Activated CD4-positive, alpha-beta T cell treated with anti-CD3 and anti-CD28 coated beads for 36 hours (primary cell): Measurements from ENCODE around the gene CDKL2. TPM values are rescaled to one million over a fixed set of nuclear protein-coding genes. Genes with fewer than 3 reads are reported as not detected.

ENCODE experiments used
- ATAC-seq: fragments of 200-7000 bp; cut with Tn5 transposase; one replicate; pipeline ENCODE4 v1.10.0; 2021; ENCODE audit warnings: mild to moderate bottlenecking, moderate library complexity
- CTCF ChIA-PET: fragments of 350-600 bp; sonication (Branson Sonifier 250); formaldehyde crosslinking; loops from one replicate; lab custom pipeline; 2021; ENCODE audit warnings: antibody characterized with exemption; lab: Charles Lee
- POLR2A ChIA-PET: fragments of 350-600 bp; sonication (Branson Sonifier 250); formaldehyde crosslinking; loops from one replicate; lab custom pipeline; 2021; ENCODE audit warnings: antibody characterized with exemption, inconsistent platforms; lab: Charles Lee
- DNase-seq: peaks from one replicate; pipeline ENCODE4 v3.0.0-alpha.2; 2020
- H3K27ac Mint-ChIP-seq: one replicate; pipeline ENCODE4 v1.8.0; 2021; ENCODE audit warnings: mixed read lengths
- H3K27me3 Mint-ChIP-seq: one replicate; pipeline ENCODE4 v1.8.0; 2021; ENCODE audit warnings: mixed read lengths
- H3K36me3 Mint-ChIP-seq: one replicate; pipeline ENCODE4 v1.8.0; 2021; ENCODE audit warnings: low read depth, mixed read lengths
- H3K4me1 Mint-ChIP-seq: one replicate; pipeline ENCODE4 v1.8.0; 2021; ENCODE audit warnings: mixed read lengths
- H3K4me3 Mint-ChIP-seq: one replicate; pipeline ENCODE4 v1.8.0; 2021; ENCODE audit warnings: mild to moderate bottlenecking, moderate library complexity, mixed read lengths
- H3K9me3 Mint-ChIP-seq: one replicate; pipeline ENCODE4 v1.8.0; 2021; ENCODE audit warnings: low read depth, mixed read lengths
- intact Hi-C, 2 experiments: fragments of 100-400 bp; cut with DNase I in 1 of 2; cut with micrococcal nuclease in 1 of 2; formaldehyde crosslinking; loops; one replicate each; pipeline versions ENCODE4 v1.14.2 to v1.15.1; 2022 to 2024; cut with DNase I, micrococcal nuclease
- total RNA-seq, 2 experiments: library from RNA; stranded (reverse); gene quantifications; one replicate each; pipeline ENCODE4 v1.2.3, GENCODE V29; 2021

The CDKL2 gene
- total RNA-seq, 2 experiments from 2014 or later = 0.62 to 0.91 TPM

GRCh38 chr4:75644095-75644494, 13.8 kb upstream of the CDKL2 start:
- Mint-ChIP-seq H3K36me3 (peaks cover 53% of the 10 kb centered on the region), H3K4me1 (peaks cover 18% of the 10 kb centered on the region), H3K4me3 (no peak overlapping the region), H3K9me3 (no peaks in the 10 kb centered on the region), H3K27ac (peak overlapping the region; percentile 40), H3K27me3 (no peaks in the 10 kb centered on the region)
- ChIA-PET CTCF (interaction anchor here (1.3 kb wide), 1 partner anchor 9 kb away, joined by 4 read pairs; no protein-coding TSS in a partner anchor), POLR2A (no interaction called here)
- intact Hi-C loops = no loop called here
- ATAC-seq = no peak
- no peak for DNase-seq

- Mint-ChIP-seq H3K27ac (no peak overlapping the region), H3K36me3 (peaks cover 53% of the 10 kb centered on the region), H3K27me3 (no peaks in the 10 kb centered on the region), H3K4me1 (peaks cover 18% of the 10 kb centered on the region), H3K9me3 (no peaks in the 10 kb centered on the region), H3K4me3 (no peak overlapping the region)
- CTCF ChIA-PET = interaction anchor here (1.3 kb wide), 1 partner anchor 10 kb away, joined by 4 read pairs; no protein-coding TSS in a partner anchor
- DNase-seq (no peak), ATAC-seq (no peak)
- POLR2A ChIA-PET = no interaction called here
- intact Hi-C loops = no loop called here
Measured at GRCh38 chr4:75643651-75644050, 13.3 kb upstream of the CDKL2 start.

GRCh38 chr4:75639124-75639695, 8.9 kb upstream of the CDKL2 start:
- Mint-ChIP-seq H3K4me1 (peaks cover 14% of the 10 kb centered on the region), H3K9me3 (no peaks in the 10 kb centered on the region), H3K27ac (no peak overlapping the region), H3K36me3 (peaks cover 25% of the 10 kb centered on the region), H3K4me3 (no peak overlapping the region), H3K27me3 (no peaks in the 10 kb centered on the region)
- ATAC-seq (no peak), DNase-seq (no peak)
- CTCF ChIA-PET = interaction anchor here (0.6 to 1.0 kb wide), 2 partner anchors 26 to 80 kb away, joined by 3 read pairs; no protein-coding TSS in a partner anchor
- POLR2A ChIA-PET = interaction anchor here (0.6 kb wide), 1 partner anchor 126 kb away, joined by 3 read pairs; no protein-coding TSS in a partner anchor
- intact Hi-C loops = no loop called here

- CTCF ChIA-PET = interaction anchor here (0.7 kb wide), 1 partner anchor 11 kb away, joined by 3 read pairs; no protein-coding TSS in a partner anchor
- no peak overlapping the region for H3K27ac Mint-ChIP-seq
- POLR2A ChIA-PET = no interaction called here
- DNase-seq (no peak), ATAC-seq (no peak)
- no peaks in the 10 kb centered on the region for H3K27me3 Mint-ChIP-seq
- intact Hi-C loops = no loop called here
- H3K4me3 Mint-ChIP-seq = no peak overlapping the region
- H3K36me3 Mint-ChIP-seq = peaks cover 17% of the 10 kb centered on the region
- no peaks in the 10 kb centered on the region for H3K9me3 Mint-ChIP-seq
- peaks cover 11% of the 10 kb centered on the region for H3K4me1 Mint-ChIP-seq
Measured at GRCh38 chr4:75637827-75638226, 7.5 kb upstream of the CDKL2 start.

GRCh38 chr4:75637176-75637575, 6.8 kb upstream of the CDKL2 start:
- Mint-ChIP-seq H3K4me1 (peaks cover 8% of the 10 kb centered on the region), H3K27ac (no peak overlapping the region), H3K9me3 (no peaks in the 10 kb centered on the region), H3K27me3 (no peaks in the 10 kb centered on the region), H3K36me3 (peaks cover 15% of the 10 kb centered on the region), H3K4me3 (no peak overlapping the region)
- POLR2A ChIA-PET = no interaction called here
- ATAC-seq (no peak), DNase-seq (no peak)
- intact Hi-C loops = no loop called here
- CTCF ChIA-PET = interaction anchor here (0.6 to 0.7 kb wide), 2 partner anchors 12 to 48 kb away, joined by 3 read pairs; no protein-coding TSS in a partner anchor

GRCh38 chr4:75634951-75635350, 4.6 kb upstream of the CDKL2 start:
- Mint-ChIP-seq H3K27ac (no peak overlapping the region), H3K27me3 (no peaks in the 10 kb centered on the region), H3K4me3 (no peak overlapping the region), H3K4me1 (peaks cover 9% of the 10 kb centered on the region), H3K9me3 (no peaks in the 10 kb centered on the region), H3K36me3 (peaks cover 3% of the 10 kb centered on the region)
- DNase-seq (no peak), ATAC-seq (no peak)
- ChIA-PET CTCF (no interaction called here), POLR2A (no interaction called here)
- intact Hi-C loops = no loop called here

GRCh38 chr4:75634281-75634680, 4.0 kb upstream of the CDKL2 start:
- DNase-seq = no peak
- ChIA-PET CTCF (no interaction called here), POLR2A (no interaction called here)
- Mint-ChIP-seq H3K4me3 (no peak overlapping the region), H3K9me3 (no peaks in the 10 kb centered on the region), H3K27me3 (no peaks in the 10 kb centered on the region), H3K4me1 (peaks cover 8% of the 10 kb centered on the region), H3K36me3 (no peaks in the 10 kb centered on the region), H3K27ac (no peak overlapping the region)
- intact Hi-C loops = no loop called here
- no peak for ATAC-seq

- Mint-ChIP-seq H3K9me3 (no peaks in the 10 kb centered on the region), H3K4me1 (peaks cover 8% of the 10 kb centered on the region), H3K27me3 (no peaks in the 10 kb centered on the region), H3K4me3 (no peak overlapping the region), H3K36me3 (no peaks in the 10 kb centered on the region), H3K27ac (no peak overlapping the region)
- DNase-seq (no peak), ATAC-seq (no peak)
- CTCF ChIA-PET = no interaction called here
- intact Hi-C loops = no loop called here
- POLR2A ChIA-PET = no interaction called here
Measured at GRCh38 chr4:75633846-75634245, 3.5 kb upstream of the CDKL2 start.

- ATAC-seq (no peak), DNase-seq (no peak)
- H3K36me3 Mint-ChIP-seq = no peaks in the 10 kb centered on the region
- ChIA-PET POLR2A (no interaction called here), CTCF (interaction anchor here (1.3 to 2.0 kb wide), 2 partner anchors 16 to 93 kb away, joined by 5 to 8 read pairs; partner anchors contain the start of gene USO1)
- no peaks in the 10 kb centered on the region for H3K9me3 Mint-ChIP-seq
- intact Hi-C loops = loop anchor here (1.0 to 2.0 kb wide), 6 partner anchors 24 to 117 kb away; partner anchors contain the start of genes G3BP2 (in 2 of the 2), USO1 (in 2 of the 2), RCHY1 (in 1 of the 2) and THAP6 (in 1 of the 2)
- H3K27me3 Mint-ChIP-seq = no peaks in the 10 kb centered on the region
- H3K4me3 Mint-ChIP-seq = peak overlapping the region; percentile 76
- H3K4me1 Mint-ChIP-seq = peaks cover 8% of the 10 kb centered on the region
- H3K27ac Mint-ChIP-seq = peak overlapping the region; percentile 27
Measured at GRCh38 chr4:75630937-75631329, 605 bp upstream of the CDKL2 start.

- Mint-ChIP-seq H3K27me3 (no peaks in the 10 kb centered on the region), H3K36me3 (no peaks in the 10 kb centered on the region), H3K4me1 (peaks cover 8% of the 10 kb centered on the region), H3K4me3 (peak overlapping the region; percentile 15), H3K9me3 (no peaks in the 10 kb centered on the region), H3K27ac (no peak overlapping the region)
- DNase-seq (no peak), ATAC-seq (no peak)
- intact Hi-C loops = no loop called here
- ChIA-PET POLR2A (no interaction called here), CTCF (no interaction called here)
Measured at GRCh38 chr4:75629239-75629638, 1.1 kb downstream of the CDKL2 start.

- intact Hi-C loops = no loop called here
- H3K36me3 Mint-ChIP-seq = no peaks in the 10 kb centered on the region
- ChIA-PET CTCF (interaction anchor here (0.5 to 0.6 kb wide), 2 partner anchors 216 to 224 kb away, joined by 3 read pairs; no protein-coding TSS in a partner anchor), POLR2A (no interaction called here)
- no peaks in the 10 kb centered on the region for H3K4me1 Mint-ChIP-seq
- H3K27ac Mint-ChIP-seq = no peak overlapping the region
- DNase-seq (no peak), ATAC-seq (no peak)
- H3K9me3 Mint-ChIP-seq = no peaks in the 10 kb centered on the region
- no peak overlapping the region for H3K4me3 Mint-ChIP-seq
- no peaks in the 10 kb centered on the region for H3K27me3 Mint-ChIP-seq
Measured at GRCh38 chr4:75623026-75623425, 7.3 kb downstream of the CDKL2 start.

- POLR2A ChIA-PET = no interaction called here
- intact Hi-C loops = no loop called here
- Mint-ChIP-seq H3K27ac (no peak overlapping the region), H3K9me3 (no peaks in the 10 kb centered on the region), H3K36me3 (no peaks in the 10 kb centered on the region), H3K27me3 (no peaks in the 10 kb centered on the region), H3K4me1 (no peaks in the 10 kb centered on the region), H3K4me3 (no peak overlapping the region)
- CTCF ChIA-PET = no interaction called here
- DNase-seq (no peak), ATAC-seq (no peak)
Measured at GRCh38 chr4:75621715-75622114, 8.6 kb downstream of the CDKL2 start.
